ENCODE results near the gene ROR1. TPM values are rescaled to one million over a fixed set of nuclear protein-coding genes. Genes with fewer than 3 reads are reported as not detected.

The ROR1 gene
- total RNA-seq, 1 experiment from 2014 or later, result 19.0 TPM

GRCh38 chr1:64150729-64151230 is 377.0 kb downstream of the ROR1 start:
- H3K4me1 ChIP-seq (replicated peaks; ENCODE audit: insufficient read depth), result no peaks in the 10 kb centered on the region
- CTCF ChIA-PET, result interaction anchor here (0.6 kb wide), 1 partner anchor 534 kb away, joined by 3 read pairs; no protein-coding TSS in a partner anchor
- no peak overlapping the region for H2AFZ ChIP-seq
- H3K4me2 ChIP-seq, result no peak overlapping the region
- no peak for TF ChIP-seq EZH2 (IDR thresholded peaks at IDR 0.05; ENCODE audit: low read depth)
- TF ChIP-seq, protein P1, sequence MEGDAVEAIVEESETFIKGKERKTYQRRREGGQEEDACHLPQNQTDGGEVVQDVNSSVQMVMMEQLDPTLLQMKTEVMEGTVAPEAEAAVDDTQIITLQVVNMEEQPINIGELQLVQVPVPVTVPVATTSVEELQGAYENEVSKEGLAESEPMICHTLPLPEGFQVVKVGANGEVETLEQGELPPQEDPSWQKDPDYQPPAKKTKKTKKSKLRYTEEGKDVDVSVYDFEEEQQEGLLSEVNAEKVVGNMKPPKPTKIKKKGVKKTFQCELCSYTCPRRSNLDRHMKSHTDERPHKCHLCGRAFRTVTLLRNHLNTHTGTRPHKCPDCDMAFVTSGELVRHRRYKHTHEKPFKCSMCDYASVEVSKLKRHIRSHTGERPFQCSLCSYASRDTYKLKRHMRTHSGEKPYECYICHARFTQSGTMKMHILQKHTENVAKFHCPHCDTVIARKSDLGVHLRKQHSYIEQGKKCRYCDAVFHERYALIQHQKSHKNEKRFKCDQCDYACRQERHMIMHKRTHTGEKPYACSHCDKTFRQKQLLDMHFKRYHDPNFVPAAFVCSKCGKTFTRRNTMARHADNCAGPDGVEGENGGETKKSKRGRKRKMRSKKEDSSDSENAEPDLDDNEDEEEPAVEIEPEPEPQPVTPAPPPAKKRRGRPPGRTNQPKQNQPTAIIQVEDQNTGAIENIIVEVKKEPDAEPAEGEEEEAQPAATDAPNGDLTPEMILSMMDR (conservative IDR thresholded peaks at IDR 0.05), result no peak
- BruUV-seq (replicated peaks), result no TSS peak
- H3K4me3 ChIP-seq, result no peak overlapping the region
- H3K79me2 ChIP-seq (ENCODE audit: low read depth), result no peaks in the 10 kb centered on the region
- no peak for DNase-seq
- H3K9me3 ChIP-seq (ENCODE audit: insufficient read depth, low read depth), result no peaks in the 10 kb centered on the region
- H3F3A ChIP-seq (ENCODE audit: insufficient read depth, low read depth), result no peaks in the 10 kb centered on the region
- intact Hi-C loops (cut with micrococcal nuclease; ENCODE audit: unreplicated experiment), result no loop called here
- no peak overlapping the region for H3K27ac ChIP-seq
- H3K27me3 ChIP-seq (ENCODE audit: insufficient read depth, low read depth), result no peaks in the 10 kb centered on the region
- H3K9me2 ChIP-seq (ENCODE audit: insufficient read depth), result no peaks in the 10 kb centered on the region
- POLR2A ChIA-PET (ENCODE audit: unreplicated experiment), result no interaction called here
- peaks cover 8% of the 10 kb centered on the region; the same call in 1 of the 2 replicates for H3K36me3 ChIP-seq (ENCODE audit: low read depth)
- no peaks in the 10 kb centered on the region for H4K20me1 ChIP-seq (ENCODE audit: insufficient read depth)

DNA sequence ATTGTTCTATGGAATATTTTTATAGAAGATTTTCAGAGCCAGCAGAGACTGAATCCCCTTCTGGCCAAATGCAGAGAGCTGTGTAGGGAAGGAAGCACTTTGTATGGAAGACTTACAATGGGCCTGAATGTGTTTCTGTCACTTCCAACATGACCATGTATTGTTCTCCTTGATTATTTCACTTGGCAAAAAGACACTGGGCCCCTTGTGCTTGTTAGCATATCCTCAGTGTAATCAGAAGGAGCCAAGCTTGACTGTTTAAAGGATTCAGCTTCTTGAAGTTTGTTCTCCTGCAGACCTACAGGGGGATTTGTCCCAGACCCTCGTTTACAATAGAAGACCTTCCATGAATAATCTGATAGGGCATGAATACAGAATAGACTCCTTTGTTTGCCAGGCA is 381.5 kb downstream of the ROR1 start:
- TF ChIP-seq, protein P1 (conservative IDR thresholded peaks at IDR 0.05), result no peak
- TF ChIP-seq EZH2 (IDR thresholded peaks at IDR 0.05; ENCODE audit: low read depth), result no peak
- ChIA-PET CTCF (no interaction called here), POLR2A (ENCODE audit: unreplicated experiment) (no interaction called here)
- H3K79me2 ChIP-seq (ENCODE audit: low read depth), result no peaks in the 10 kb centered on the region
- intact Hi-C loops (cut with micrococcal nuclease; ENCODE audit: unreplicated experiment), result no loop called here
- no peak overlapping the region for H2AFZ ChIP-seq
- H3K4me3 ChIP-seq, result no peak overlapping the region
- H3K36me3 ChIP-seq (ENCODE audit: low read depth), result no peaks in the 10 kb centered on the region
- no TSS peak for BruUV-seq (replicated peaks)
- no peaks in the 10 kb centered on the region for H3K4me1 ChIP-seq (replicated peaks; ENCODE audit: insufficient read depth)
- DNase-seq, result no peak
- H3K27me3 ChIP-seq (ENCODE audit: insufficient read depth, low read depth), result no peaks in the 10 kb centered on the region
- no peaks in the 10 kb centered on the region for H3K9me3 ChIP-seq (ENCODE audit: insufficient read depth, low read depth)
- H3K9me2 ChIP-seq (ENCODE audit: insufficient read depth), result no peaks in the 10 kb centered on the region
- no peak overlapping the region for H3K4me2 ChIP-seq
- no peaks in the 10 kb centered on the region for H3F3A ChIP-seq (ENCODE audit: insufficient read depth, low read depth)
- H3K27ac ChIP-seq, result no peak overlapping the region
- no peaks in the 10 kb centered on the region for H4K20me1 ChIP-seq (ENCODE audit: insufficient read depth)

GRCh38 chr1:64161357-64161941 is 387.6 kb downstream of the ROR1 start:
- intact Hi-C loops (cut with micrococcal nuclease; ENCODE audit: unreplicated experiment), result loop anchor here (5.0 to 10.0 kb wide), 2 partner anchors 387 to 469 kb away; partner anchors contain the start of gene ROR1

More at GRCh38 chr1:64161357-64161941, 387.6 kb downstream of the ROR1 start:
- no peak for DNase-seq
- no peaks in the 10 kb centered on the region for H3K36me3 ChIP-seq (ENCODE audit: low read depth)
- no peak overlapping the region for H3K4me3 ChIP-seq
- POLR2A ChIA-PET (ENCODE audit: unreplicated experiment), result no interaction called here
- no peak for TF ChIP-seq EZH2 (IDR thresholded peaks at IDR 0.05; ENCODE audit: low read depth)
- TF ChIP-seq, protein P1 (conservative IDR thresholded peaks at IDR 0.05), result no peak
- no peak overlapping the region for H3K27ac ChIP-seq
- no peak overlapping the region for H3K4me2 ChIP-seq
- CTCF ChIA-PET, result no interaction called here
- no peaks in the 10 kb centered on the region for H3F3A ChIP-seq (ENCODE audit: insufficient read depth, low read depth)
- no peaks in the 10 kb centered on the region for H3K4me1 ChIP-seq (replicated peaks; ENCODE audit: insufficient read depth)
- H3K9me3 ChIP-seq (ENCODE audit: insufficient read depth, low read depth), result no peaks in the 10 kb centered on the region
- H3K27me3 ChIP-seq (ENCODE audit: insufficient read depth, low read depth), result no peaks in the 10 kb centered on the region
- no TSS peak for BruUV-seq (replicated peaks)
- no peaks in the 10 kb centered on the region for H4K20me1 ChIP-seq (ENCODE audit: insufficient read depth)
- H2AFZ ChIP-seq, result no peak overlapping the region
- no peaks in the 10 kb centered on the region for H3K9me2 ChIP-seq (ENCODE audit: insufficient read depth)
- no peaks in the 10 kb centered on the region for H3K79me2 ChIP-seq (ENCODE audit: low read depth)
